22Rv1 (cell line): ENCODE results near the gene PRAMEF11.
"Not testable (repeated sequence)": the region's sequence is repeated elsewhere in the genome, so short reads cannot be mapped to it uniquely, and the experiment has no call there.

ENCODE experiments used
- H3K27ac ChIP-seq: fragments of 450-650 bp; 2 replicates; pipeline ENCODE4 v1.5.1; 2017
- CTCF ChIP-seq: fragments of 450-650 bp; IDR thresholded peaks from 2 replicates; pipeline ENCODE4 v1.5.1; 2017; ENCODE audit warnings: mild to moderate bottlenecking
- ZFX ChIP-seq: fragments of 450-650 bp; IDR thresholded peaks from 2 replicates; pipeline ENCODE4 v1.6.1; 2017; ENCODE audit warnings: antibody characterized with exemption, borderline replicate concordance

The PRAMEF11 gene

GRCh38 chr1:12831310-12831709 is at the start of gene PRAMEF11:
TSS of gene PRAMEF11 (minus strand) at chr1:12831410. CDS start at chr1:12828789, 2,621 bp downstream.
- not testable (repeated sequence) for H3K27ac ChIP-seq

GRCh38 chr1:12878453-12878852 is 47.2 kb upstream of the PRAMEF11 start:
- H3K27ac ChIP-seq: not testable (repeated sequence)

- not testable (repeated sequence) for H3K27ac ChIP-seq
Observed at GRCh38 chr1:12863131-12863880, 32.1 kb upstream of the PRAMEF11 start.

GRCh38 chr1:12856786-12857185 is 25.6 kb upstream of the PRAMEF11 start, which contains the start of gene PRAMEF2:
TSS of gene PRAMEF2 (plus strand) at chr1:12857086. CDS start at chr1:12859010, 1,924 bp downstream.
- not testable (repeated sequence) for H3K27ac ChIP-seq

- no peak overlapping the region for H3K27ac ChIP-seq
- TF ChIP-seq CTCF: no peak
- no peak for TF ChIP-seq ZFX
Observed at GRCh38 chr1:12851779-12852178, 20.6 kb upstream of the PRAMEF11 start.

GRCh38 chr1:12848620-12849019 is 17.4 kb upstream of the PRAMEF11 start, which contains the start of gene HNRNPCL1:
TSS of gene HNRNPCL1 (minus strand) at chr1:12848720. CDS start at chr1:12848289, 431 bp downstream.
- H3K27ac ChIP-seq: not testable (repeated sequence)

- H3K27ac ChIP-seq: not testable (repeated sequence)
Observed at GRCh38 chr1:12833251-12833650, 2.0 kb upstream of the PRAMEF11 start.

GRCh38 chr1:12819061-12819460 is 12.1 kb downstream of the PRAMEF11 start:
- H3K27ac ChIP-seq: not testable (repeated sequence)

- TF ChIP-seq ZFX (no peak), CTCF (no peak)
- H3K27ac ChIP-seq: no peak overlapping the region
Observed at GRCh38 chr1:12811409-12811784, 19.8 kb downstream of the PRAMEF11 start.

- no peak overlapping the region for H3K27ac ChIP-seq
- TF ChIP-seq CTCF: no peak
- no peak for TF ChIP-seq ZFX
Observed at GRCh38 chr1:12810691-12811408, 20.4 kb downstream of the PRAMEF11 start.

- H3K27ac ChIP-seq: no peak overlapping the region
- TF ChIP-seq CTCF (no peak), ZFX (no peak)
Observed at GRCh38 chr1:12809933-12810332, 21.3 kb downstream of the PRAMEF11 start.
